ENCODE data around the gene NFE2L3.
"Not testable (repeated sequence)": the region's sequence is repeated elsewhere in the genome, so short reads cannot be mapped to it uniquely, and the experiment has no call there.

Gene NFE2L3

GRCh38 chr7:26186364-26187311, 34.6 kb downstream of the NFE2L3 start:
- DNase-seq (ENCODE audit: low read depth): no peak

DNA sequence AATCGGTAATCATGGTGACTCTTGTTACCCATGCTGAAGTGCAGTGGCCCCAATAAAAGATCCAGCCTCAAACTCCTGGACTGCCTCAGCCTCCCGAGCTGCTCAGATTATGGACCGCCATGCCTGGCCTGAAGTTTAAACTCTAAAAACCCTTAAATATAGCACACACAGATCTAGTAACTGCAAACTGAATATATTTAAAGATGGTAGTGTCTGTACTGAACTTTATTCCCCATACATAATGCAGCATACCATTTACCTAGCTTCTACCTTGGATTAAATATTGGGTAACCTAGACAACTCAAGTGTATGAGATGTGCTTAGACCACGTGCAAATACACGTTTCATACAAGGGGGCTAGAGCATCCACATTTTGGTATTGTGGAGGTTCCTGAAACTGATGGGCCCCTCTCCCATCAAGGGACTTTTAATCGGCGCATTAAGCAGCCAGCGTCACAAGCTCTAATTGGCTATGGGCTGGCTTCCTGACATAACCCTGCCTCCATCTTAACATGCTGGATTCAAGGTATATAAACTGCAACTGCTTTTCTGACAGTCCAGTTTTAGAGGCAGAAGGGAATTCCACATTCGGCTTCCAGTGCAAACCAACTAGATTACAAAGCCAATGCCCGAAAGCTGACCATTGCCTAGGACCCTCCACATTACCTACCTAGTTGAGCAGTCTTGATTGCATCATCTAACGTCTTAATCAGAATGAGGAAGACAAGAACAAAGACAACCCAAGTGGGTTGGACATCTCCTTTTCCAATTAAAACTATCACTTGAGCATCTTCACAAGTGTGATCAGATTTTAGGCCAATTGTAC, 35.6 kb downstream of the NFE2L3 start:
- DNase-seq (ENCODE audit: low read depth): no peak

DNA sequence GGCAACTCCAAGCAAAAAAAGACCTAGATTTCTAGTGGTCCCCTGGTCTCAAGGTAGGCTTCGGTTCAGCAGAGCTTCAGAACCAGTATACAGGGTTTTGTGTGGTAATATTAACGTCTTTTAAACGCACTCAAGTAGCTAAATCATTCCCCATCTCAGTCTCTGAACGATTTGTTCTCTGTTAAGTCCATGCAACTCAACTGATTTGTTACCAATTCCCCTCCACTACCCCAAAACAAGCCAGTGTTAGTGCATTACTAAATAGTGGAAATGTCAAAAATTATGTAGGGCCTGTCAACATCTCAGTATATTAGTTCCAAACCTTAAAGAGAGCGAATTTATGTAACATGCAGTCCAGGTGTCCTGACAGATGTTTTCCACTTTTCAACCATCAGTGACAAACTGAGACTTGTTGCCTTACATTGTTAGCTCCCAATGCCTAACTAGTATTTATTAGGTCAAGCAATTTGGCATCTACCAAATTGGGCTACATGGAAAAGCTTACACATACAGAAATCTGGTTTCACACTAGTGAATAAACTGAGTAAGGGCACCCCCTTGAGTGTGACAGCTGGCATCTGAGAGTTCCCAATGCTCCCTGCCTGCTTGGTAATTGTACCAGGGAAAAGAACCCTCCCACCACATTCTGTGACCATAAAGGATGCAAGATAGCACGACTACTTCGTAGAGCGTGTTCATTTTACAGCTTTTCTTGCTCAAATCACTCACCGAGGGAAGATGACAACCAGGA, 36.4 kb downstream of the NFE2L3 start:
- no peak for DNase-seq (ENCODE audit: low read depth)

DNA sequence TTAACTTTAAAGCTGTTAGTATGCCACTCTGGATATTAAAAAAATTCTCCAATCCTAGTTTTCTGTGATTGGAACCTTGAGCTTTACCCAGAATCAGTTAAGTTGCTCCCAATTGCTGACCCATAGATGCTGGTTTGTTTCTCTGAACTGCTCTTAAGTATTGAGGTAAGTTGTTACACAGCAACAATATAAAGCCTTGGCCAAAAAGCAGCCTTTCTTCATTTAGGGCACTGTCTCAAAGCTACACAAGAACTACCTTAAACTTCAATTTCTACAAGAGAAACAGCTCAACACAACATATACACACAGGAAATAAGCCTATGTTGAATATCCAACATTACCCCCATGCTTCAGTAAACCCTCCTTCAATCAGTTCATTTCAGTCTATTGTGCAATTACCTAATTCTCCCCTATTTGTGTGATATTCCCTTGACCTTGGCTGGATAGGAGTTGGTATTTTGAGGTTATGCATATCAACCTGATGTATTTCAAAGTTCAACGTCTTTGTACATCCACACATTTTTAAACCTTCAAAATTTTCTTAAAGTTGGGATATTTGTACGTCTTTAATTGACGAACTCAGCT, 37.1 kb downstream of the NFE2L3 start:
- no peak for DNase-seq (ENCODE audit: low read depth)

DNA sequence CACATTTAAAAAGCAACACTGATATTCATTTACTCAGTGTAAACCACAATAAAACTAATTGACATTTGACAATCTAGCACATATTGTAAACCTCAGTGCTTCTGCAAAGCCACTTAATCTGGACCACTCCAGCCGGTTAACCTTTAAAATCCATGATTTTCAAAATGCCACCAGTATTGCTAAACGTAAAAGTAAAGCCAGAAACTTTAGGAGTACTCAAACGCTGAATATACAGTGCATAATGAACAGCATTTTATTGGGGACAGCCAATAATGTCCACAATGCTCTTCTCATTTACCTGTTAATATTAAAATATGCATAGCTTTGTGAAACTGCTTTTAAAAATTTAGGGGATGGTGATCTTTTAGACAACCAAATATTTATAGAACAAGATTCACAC, 37.7 kb downstream of the NFE2L3 start:
- no peak for DNase-seq (ENCODE audit: low read depth)

DNA sequence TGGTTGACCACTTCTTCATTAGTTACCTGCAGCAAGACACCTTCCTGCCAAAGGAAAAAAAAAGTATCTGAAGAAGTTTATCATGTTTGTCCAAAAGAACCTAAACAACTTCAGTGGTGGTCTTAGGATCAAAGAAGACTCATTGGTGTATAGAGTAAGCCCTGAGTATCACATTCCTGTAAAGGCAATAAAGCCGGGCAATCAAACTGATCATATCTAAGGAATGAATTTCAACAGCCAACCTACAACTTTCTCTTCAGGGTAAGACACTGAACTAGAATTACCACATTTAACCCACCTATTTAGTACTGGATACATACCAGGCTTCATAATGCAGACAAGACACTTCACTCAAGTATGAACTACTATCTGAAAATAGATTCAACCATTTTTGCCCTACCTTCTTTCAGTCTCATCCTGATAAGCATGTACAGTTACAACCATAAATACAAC, 38.4 kb downstream of the NFE2L3 start:
- DNase-seq (ENCODE audit: low read depth): no peak

DNA sequence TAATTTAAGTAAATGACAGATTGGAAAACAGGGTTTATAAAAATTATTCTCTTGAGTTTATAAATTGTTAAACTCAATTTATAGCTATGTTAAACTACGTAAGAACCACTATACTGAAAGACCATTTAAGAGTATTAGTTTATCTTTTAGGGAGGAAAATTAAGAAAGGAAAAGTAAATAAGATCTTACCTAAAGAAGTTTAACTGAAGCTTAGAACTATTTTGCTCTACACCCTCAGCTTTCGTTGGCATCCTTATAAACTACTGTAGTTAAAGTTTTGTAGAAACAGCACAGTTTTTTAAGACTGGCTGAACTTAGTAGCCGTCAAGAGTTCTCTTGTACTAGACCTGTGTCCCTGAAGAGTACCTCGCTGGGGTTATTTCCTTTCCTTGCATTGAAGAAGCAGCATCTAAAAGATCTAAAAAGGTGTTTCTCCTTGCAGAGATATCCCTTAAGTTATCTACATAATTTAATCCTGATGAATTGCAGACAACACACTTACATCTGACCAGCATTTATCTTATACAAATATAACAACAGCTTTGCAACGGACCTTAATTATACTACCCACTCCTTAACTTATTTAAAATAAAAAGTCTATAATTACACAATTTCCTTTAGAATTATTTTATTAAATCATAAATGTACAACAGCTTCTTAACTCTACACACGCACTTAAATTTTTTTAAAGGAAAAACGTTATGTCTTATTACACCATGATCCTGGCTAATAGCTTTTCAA, 39.4 kb downstream of the NFE2L3 start:
- DNase-seq (ENCODE audit: low read depth): no peak

GRCh38 chr7:26191974-26192479, 40.0 kb downstream of the NFE2L3 start:
- no peak for DNase-seq (ENCODE audit: low read depth)

DNA sequence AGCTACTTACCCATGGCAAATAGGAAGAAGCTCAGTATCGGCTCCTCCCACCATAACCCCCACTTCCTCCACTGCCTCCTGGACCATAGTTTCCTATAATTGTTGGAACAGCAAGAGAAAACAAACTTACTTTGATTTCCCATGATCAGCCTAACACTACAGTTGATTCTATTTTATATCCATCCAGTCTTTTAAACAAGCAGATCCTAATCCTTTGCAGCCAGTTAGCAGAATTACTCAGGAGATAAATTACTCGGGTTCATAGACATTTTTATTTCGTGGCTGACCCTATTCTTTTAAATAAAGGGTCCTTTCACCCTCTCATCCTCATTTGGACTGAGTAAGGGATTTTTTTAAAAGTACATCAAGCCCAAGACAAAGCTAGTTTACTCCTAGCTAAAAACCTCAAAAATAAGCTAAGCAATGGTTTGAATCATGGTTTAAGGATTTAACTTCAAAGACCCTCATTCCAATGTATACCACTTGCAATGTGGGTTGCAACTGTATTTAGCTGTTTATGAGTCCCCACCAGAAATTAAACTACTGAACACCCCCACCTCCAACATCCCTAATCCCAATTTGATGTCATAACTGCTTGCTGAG, 40.6 kb downstream of the NFE2L3 start:
- no peak for DNase-seq (ENCODE audit: low read depth)

DNA sequence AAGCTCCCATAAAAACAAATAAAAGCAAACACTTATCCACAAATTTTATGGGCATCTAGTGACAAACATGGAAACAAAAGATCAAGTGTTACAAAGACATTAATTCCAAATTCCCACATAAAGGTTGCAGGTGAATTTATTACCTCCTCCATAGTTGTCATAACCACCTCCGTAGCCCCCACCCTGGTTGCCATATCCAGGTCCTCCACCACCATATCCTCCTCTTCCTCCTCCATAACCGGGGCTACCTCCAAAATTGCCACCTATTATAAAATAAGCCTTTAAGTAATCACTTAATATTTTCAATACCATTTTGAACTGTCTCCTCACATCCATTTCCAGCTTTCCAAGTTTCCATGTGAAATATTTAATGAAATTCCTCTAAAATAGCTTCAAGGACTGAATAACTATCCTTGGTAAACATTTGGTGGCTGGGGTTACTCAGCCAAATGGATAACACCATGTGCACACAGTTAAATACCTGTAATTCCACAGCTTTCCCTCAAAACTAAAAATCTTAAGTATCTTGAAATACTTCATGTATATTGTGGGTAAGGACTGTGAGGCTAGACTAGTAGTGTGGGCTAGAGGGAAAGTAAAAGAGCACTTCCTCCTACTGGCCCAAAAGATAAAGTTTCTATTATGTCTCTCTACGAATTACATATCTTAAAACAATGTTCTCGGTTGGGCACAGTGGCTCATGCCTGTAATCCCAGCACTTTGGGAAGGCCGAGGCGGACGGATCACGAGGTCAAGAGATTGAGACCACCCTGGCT, 41.6 kb downstream of the NFE2L3 start:
- no peak for DNase-seq (ENCODE audit: low read depth)

DNA sequence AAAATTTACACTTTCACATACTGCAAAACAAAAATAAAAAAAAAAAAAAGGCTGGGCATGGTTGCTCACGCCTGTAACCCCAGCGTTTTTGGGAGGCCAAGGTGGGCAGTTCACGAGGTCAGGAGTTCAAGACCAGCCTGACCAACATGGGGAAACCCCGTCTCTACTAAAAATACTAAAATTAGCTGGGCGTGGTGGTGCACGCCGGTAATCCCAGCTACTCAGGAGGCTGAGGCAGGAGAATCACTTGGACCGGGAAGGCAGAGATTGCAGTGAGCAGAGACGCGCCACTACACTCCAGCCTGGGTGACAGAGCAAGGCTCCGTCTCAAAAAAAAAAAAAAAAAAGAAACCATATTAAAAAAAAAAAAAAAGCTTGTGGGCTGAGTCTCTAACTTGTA, 42.8 kb downstream of the NFE2L3 start:
- DNase-seq (ENCODE audit: low read depth): not testable (repeated sequence)

DNA sequence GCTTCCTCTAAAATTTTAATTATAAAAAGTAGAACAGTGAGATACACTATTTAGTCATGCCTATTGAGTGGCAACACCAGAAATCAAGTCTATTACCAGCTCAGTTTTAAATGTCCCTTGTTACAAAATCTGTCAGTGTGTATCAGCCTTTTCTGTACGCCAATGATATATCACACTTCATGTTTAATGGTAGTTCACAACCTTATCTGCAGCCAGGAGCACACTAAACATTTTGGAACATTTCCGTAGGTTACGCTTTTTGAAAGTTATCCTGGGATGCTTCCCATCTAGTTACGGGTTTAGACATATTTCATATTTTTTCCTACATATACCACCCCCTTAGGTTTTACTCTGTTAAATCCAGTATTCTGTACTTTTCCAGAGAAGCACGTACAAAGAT, 43.2 kb downstream of the NFE2L3 start:
- DNase-seq (ENCODE audit: low read depth): no peak

- no peak for DNase-seq (ENCODE audit: low read depth)
These were observed 44.1 kb downstream of the NFE2L3 start for GRCh38 chr7:26195867-26196657.

GRCh38 chr7:26197153-26198115, 45.4 kb downstream of the NFE2L3 start:
- DNase-seq (ENCODE audit: low read depth): no peak

GRCh38 chr7:26198133-26198780, 46.3 kb downstream of the NFE2L3 start:
- DNase-seq (ENCODE audit: low read depth): no peak

GRCh38 chr7:26198781-26199169, 46.8 kb downstream of the NFE2L3 start:
- no peak for DNase-seq (ENCODE audit: low read depth)

All from activated gamma-delta T cell treated with anti-CD3 and anti-CD28 coated beads, Interleukin-2, amount 50 U/mL, for 16 hours (primary cell).